MV-4-11 (cell line): Measurements from ENCODE around the gene WFDC8.

Experiments
- DNase-seq: peaks from one replicate; lab custom pipeline; 2025; lab: John Stamatoyannopoulos, UW

Gene WFDC8

GRCh38 chr20:45548410-45548809, 30.7 kb downstream of the WFDC8 start:
- no peak for DNase-seq

GRCh38 chr20:45547206-45547770, 31.8 kb downstream of the WFDC8 start, which contains the start of gene EPPIN:
EPPIN (minus strand) TSS chr20:45547401; CDS start chr20:45547357, 44 bp downstream.
- no peak for DNase-seq

- peak; percentile 4 for DNase-seq
Observed at GRCh38 chr20:45545754-45546453, 33.2 kb downstream of the WFDC8 start.

GRCh38 chr20:45545351-45545750, 33.7 kb downstream of the WFDC8 start:
- DNase-seq, result no peak

- DNase-seq, result no peak
Observed at GRCh38 chr20:45539382-45539781, 39.7 kb downstream of the WFDC8 start, which contains the start of gene WFDC6. WFDC6 (minus strand) TSS chr20:45539482; CDS start chr20:45539407, 75 bp downstream.

GRCh38 chr20:45538209-45538799, 40.8 kb downstream of the WFDC8 start:
- DNase-seq, result no peak

GRCh38 chr20:45527294-45527693, 51.8 kb downstream of the WFDC8 start:
- DNase-seq, result no peak

- DNase-seq, result no peak
Observed at GRCh38 chr20:45523821-45524220, 55.3 kb downstream of the WFDC8 start.

- no peak for DNase-seq
Observed at GRCh38 chr20:45518282-45518681, 60.8 kb downstream of the WFDC8 start.

- DNase-seq, result no peak
Observed at GRCh38 chr20:45515147-45515913, 63.8 kb downstream of the WFDC8 start, which contains the start of gene SPINT3. SPINT3 (minus strand) TSS chr20:45515622; CDS start chr20:45515608, 14 bp downstream.

- no peak for DNase-seq
Observed at GRCh38 chr20:45510242-45510862, 68.7 kb downstream of the WFDC8 start.

- no peak for DNase-seq
Observed at GRCh38 chr20:45509091-45509490, 70.0 kb downstream of the WFDC8 start.

GRCh38 chr20:45508068-45508886, 70.8 kb downstream of the WFDC8 start:
- no peak for DNase-seq

GRCh38 chr20:45507011-45507820, 71.9 kb downstream of the WFDC8 start:
- no peak for DNase-seq

- DNase-seq, result no peak
Observed at GRCh38 chr20:45506398-45506797, 72.7 kb downstream of the WFDC8 start.

GRCh38 chr20:45503403-45503802, 75.7 kb downstream of the WFDC8 start:
- DNase-seq, result no peak

- no peak for DNase-seq
Observed at GRCh38 chr20:45502561-45502960, 76.5 kb downstream of the WFDC8 start.
